HAP-1 (cell line): Measurements from ENCODE around the gene DNAJC5G.

Source experiments
- DNase-seq, 2 experiments: peaks; one replicate each; pipeline ENCODE4 v3.0.0-alpha.2; 2016 to 2020; ENCODE audit warnings: low spot score in 2 of 2
- H3K27me3 ChIP-seq: fragments of 250-450 bp; sonication (Bioruptor Pico); 2 replicates; pipeline ENCODE4 v1.5.1; 2020; ENCODE audit warnings: low read depth, mild to moderate bottlenecking, moderate library complexity
- H3K36me3 ChIP-seq: fragments of 250-450 bp; sonication (Bioruptor Pico); replicated peaks from 2 replicates; pipeline ENCODE4 v1.5.1; 2020; ENCODE audit warnings: mild to moderate bottlenecking
- H3K4me1 ChIP-seq: fragments of 250-450 bp; sonication (Bioruptor Pico); 2 replicates; pipeline ENCODE4 v1.5.1; 2020; ENCODE audit warnings: mild to moderate bottlenecking
- H3K4me3 ChIP-seq: fragments of 250-450 bp; sonication (Bioruptor Pico); 2 replicates; pipeline ENCODE4 v1.5.1; 2020; ENCODE audit warnings: mild to moderate bottlenecking, moderate library complexity
- H3K9me3 ChIP-seq: fragments of 250-450 bp; sonication (Bioruptor Pico); 2 replicates; pipeline ENCODE4 v1.5.1; 2020; ENCODE audit warnings: mild to moderate bottlenecking, moderate library complexity
- in situ Hi-C: fragments of 300-500 bp; cut with MboI; formaldehyde crosslinking; loops from 3 replicates; pipeline ENCODE4 v1.14.3; 2020; ENCODE audit warnings: low sequenced_read_pairs, inconsistent platforms, mixed read lengths

Gene DNAJC5G

DNA sequence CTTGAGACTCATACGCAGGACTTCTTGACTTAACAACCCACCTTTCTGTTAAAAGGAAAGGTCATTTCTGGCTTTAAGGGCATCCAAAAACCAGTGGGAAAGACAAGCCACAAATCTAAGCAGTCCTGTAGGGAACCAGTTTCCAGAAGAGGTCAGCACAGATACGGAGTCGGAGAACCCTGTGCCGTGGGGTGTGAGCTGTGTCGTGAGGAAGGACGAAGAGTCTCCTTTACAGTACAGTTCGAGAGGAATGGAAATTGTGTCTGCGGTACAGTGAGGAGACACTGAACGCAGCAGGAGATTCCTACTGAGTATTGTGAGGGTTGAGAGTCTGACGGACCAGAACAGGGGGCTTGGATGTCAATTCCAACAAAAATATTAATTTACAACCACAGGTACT, 30.1 kb upstream of the DNAJC5G start:
- DNase-seq, result no peak
- H3K36me3 ChIP-seq, result peaks cover 46% of the 10 kb centered on the region
- H3K4me1 ChIP-seq, result no peaks in the 10 kb centered on the region
- no peak overlapping the region for H3K4me3 ChIP-seq
- no peaks in the 10 kb centered on the region for H3K27me3 ChIP-seq
- H3K9me3 ChIP-seq, result no peaks in the 10 kb centered on the region; the same call in 1 of the 2 replicates
- in situ Hi-C loops, result no loop called here

DNA sequence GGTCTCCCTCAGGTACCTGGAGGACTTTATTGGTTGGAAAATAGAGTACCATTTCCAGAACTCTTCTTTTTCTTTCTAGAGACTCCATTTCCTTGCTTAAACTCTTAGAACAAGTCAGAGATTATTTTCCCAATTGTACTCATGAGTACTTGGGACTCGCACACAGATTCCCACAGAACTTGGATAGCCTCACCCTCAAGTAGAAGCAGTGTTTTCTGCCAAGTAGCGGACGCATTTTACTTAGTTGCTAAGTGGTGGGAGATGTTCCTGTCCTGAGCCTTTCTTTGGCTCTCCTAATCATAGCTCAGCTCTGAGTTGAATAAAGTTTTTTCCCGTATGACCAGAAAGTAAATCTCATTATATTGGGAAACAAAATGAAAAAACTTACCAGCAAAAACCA, 29.6 kb upstream of the DNAJC5G start:
- no peak for DNase-seq
- in situ Hi-C loops, result no loop called here
- H3K4me3 ChIP-seq, result no peak overlapping the region
- H3K36me3 ChIP-seq, result peaks cover 41% of the 10 kb centered on the region
- no peaks in the 10 kb centered on the region for H3K27me3 ChIP-seq
- H3K4me1 ChIP-seq, result peaks cover 4% of the 10 kb centered on the region
- H3K9me3 ChIP-seq, result no peaks in the 10 kb centered on the region; the same call in 1 of the 2 replicates

DNA sequence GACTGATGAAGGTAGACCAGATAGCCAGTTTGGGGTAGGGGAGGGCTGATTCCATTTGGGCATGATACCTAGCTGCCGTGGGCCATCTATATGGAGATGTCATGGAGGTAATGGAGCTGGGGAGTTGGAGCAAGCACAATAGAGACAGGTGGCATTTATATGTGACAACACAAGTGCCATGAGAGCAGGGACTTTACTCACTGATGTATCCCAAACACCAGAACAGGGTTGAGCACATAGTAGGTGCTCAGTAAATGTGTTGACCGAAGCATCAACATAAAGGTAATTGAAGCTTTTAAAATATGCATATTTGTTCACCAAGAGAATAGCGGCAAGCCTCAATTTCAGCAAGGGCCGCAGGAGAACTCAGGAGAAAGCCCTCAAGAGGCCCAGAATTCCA, 27.3 kb upstream of the DNAJC5G start:
- in situ Hi-C loops, result no loop called here
- Histone ChIP-seq H3K36me3 (peaks cover 19% of the 10 kb centered on the region), H3K4me1 (peaks cover 4% of the 10 kb centered on the region)

DNA sequence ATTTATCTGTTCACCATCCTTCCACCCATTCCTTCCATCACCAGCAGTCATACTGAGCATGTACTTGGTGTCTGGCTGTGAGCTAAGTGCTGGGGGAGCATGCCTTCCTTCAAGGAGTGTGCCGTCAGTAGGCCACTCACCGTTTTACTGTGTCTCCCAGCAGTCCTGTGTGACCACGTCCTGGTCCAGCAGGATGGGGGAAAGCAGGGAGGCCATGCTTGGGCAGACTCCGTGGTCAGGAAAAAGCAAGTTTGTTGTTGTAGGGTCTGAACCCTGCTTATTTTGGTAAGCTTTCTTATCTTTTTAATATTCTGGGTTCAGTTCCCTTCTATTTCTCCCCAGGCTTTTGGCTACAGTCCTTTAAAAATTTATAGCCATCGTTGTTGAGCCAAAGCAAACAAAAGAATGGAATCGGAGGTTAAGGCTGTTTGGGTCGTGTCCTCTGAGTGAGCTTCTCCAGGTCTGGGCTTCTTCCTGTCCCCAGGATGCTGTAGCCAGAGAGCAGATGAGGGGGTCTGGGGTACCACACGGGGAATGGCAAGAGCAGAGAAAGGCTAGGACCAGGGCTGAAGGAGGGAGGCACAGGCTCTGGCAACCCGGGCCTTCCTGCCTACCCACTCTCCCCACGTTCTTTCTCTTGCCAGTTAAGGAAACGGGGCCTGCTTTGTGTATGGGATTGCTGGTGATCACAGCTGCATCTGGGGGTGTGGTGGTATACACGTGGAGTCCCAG, 25.9 kb upstream of the DNAJC5G start:
- in situ Hi-C loops, result no loop called here
- H3K4me1 ChIP-seq, result peaks cover 4% of the 10 kb centered on the region
- peaks cover 10% of the 10 kb centered on the region for H3K36me3 ChIP-seq
- no peak for DNase-seq
- H3K27me3 ChIP-seq, result no peaks in the 10 kb centered on the region
- no peak overlapping the region for H3K4me3 ChIP-seq
- H3K9me3 ChIP-seq, result no peaks in the 10 kb centered on the region; the same call in 1 of the 2 replicates

More for the DNA sequence above, 27.3 kb upstream of the DNAJC5G start:
- Histone ChIP-seq H3K4me3 (no peak overlapping the region), H3K9me3 (no peaks in the 10 kb centered on the region; the same call in 1 of the 2 replicates), H3K27me3 (no peaks in the 10 kb centered on the region)
- DNase-seq, result no peak

DNA sequence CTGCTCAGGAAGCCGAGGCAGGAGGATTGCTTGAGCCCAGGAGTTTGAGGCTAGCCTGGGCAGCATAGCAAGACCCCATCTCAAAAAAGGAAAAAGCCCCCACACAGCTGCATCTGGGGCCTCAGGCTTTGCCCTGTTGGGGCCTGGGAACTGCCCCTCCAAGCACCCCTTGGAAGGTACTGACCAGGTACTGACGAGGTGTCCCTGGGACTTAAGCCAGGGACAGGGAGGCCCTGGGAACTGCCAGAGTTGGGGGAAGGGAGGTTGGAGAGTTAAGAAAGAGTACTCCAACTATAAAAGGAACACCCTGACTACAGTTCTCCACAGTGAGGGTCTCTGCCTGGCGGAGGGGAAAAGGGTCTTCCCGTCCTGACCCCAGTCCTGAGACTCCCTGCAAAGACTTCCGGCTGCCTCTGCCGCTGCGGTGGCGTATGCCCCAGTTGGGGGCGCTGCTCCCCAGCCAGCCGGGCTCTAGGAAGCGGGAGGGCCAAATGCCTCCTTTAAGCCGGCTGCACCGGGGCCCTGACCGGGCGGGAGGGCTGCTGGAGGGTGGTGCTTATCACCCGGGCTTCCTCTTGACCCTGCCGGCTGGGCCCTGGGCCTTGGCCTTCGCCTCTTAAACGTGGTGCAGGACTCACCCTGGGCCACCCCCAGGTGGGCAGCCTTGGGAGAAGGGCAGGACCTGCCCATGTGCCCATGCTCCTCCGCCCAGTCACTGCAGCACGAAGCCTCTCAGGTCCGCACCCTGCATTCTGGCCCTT, 25.2 kb upstream of the DNAJC5G start:
- peak; percentile 61 to 90 for DNase-seq
- peaks cover 11% of the 10 kb centered on the region for H3K36me3 ChIP-seq
- in situ Hi-C loops, result no loop called here
- no peaks in the 10 kb centered on the region for H3K27me3 ChIP-seq
- H3K9me3 ChIP-seq, result no peaks in the 10 kb centered on the region; the same call in 1 of the 2 replicates
- no peak overlapping the region for H3K4me3 ChIP-seq
- H3K4me1 ChIP-seq, result peaks cover 4% of the 10 kb centered on the region

DNA sequence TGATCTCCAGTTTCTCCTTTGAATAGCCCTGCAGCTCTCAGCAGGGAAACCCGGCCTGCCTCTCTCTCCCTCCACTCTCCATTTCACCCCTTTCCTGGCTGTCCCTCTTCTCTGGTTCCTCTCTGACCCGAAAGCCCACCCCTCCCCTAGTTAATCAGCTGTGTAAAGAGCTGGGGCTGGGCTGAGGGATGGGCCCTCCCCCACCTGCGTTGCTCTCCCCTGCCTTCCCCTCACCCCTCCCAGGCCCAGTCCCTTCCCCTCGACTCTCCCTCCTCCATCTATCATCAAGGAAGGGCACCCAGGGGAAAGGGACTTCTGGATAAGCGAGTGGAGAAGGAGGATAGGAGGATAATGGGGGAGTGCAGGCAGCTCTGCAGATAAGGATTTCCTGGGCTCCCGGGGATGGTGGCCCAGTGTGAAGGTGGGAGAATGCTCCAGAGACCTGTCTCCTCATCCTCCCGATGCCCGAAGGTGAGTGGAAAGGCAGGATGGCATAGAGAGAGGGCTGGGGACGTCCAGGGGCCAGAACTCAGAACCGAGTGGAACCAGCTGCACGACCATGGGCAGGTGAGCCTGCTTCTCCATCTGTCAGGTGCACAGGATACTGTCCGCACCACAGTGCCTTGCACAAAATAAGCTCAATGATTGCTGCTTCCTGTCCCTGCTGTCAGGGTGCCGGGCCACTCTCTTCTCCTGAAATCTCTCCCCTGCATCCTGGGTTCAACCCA, 24.4 kb upstream of the DNAJC5G start:
- in situ Hi-C loops, result no loop called here
- no peak for DNase-seq
- Histone ChIP-seq H3K9me3 (no peaks in the 10 kb centered on the region; the same call in 1 of the 2 replicates), H3K4me3 (no peak overlapping the region), H3K36me3 (peaks cover 18% of the 10 kb centered on the region), H3K27me3 (no peaks in the 10 kb centered on the region), H3K4me1 (peaks cover 4% of the 10 kb centered on the region)

DNA sequence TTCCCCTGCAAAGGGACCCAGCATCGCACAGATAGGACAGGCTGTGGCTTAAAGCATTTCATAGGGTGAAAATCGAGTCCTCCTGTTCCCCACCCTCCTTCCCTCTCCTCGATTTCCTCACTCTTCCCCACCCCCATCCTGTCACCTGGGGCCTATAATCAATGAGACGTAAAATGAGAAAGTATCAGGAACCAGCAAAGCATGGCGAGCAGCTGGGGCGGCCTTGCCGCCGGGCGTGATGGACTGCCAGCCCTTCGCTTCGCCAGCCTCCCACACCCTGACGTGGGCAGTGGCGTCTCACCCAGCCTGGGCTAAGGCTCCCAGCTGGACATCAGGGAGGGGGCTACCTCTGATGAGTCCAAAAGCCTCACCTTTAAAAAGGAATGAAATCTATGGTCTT, 23.5 kb upstream of the DNAJC5G start:
- Histone ChIP-seq H3K27me3 (no peaks in the 10 kb centered on the region), H3K9me3 (no peaks in the 10 kb centered on the region), H3K4me3 (no peak overlapping the region), H3K4me1 (peaks cover 4% of the 10 kb centered on the region), H3K36me3 (peaks cover 27% of the 10 kb centered on the region)
- in situ Hi-C loops, result no loop called here
- no peak for DNase-seq

DNA sequence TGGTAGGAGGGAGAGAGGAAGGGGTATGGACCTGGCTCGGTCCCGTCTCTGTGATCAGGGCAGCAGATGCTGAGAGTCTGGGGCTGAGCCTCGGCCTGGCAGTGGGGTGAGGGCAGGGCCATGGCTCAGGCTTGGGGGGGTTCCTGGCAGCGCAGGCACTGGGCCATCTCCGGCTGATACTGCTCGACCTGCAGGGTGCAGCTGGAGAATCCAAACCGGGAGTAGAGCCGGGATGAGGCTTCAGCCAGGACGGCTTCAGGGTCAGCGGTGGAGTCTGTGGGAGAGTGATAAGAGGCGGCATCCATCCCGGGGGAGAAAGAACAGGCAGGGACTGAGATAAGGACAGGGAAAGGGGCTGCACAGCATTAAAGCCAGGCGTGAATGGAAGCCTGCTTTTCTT, 20.0 kb upstream of the DNAJC5G start:
- Histone ChIP-seq H3K4me3 (no peak overlapping the region), H3K9me3 (no peaks in the 10 kb centered on the region), H3K4me1 (peaks cover 4% of the 10 kb centered on the region), H3K27me3 (no peaks in the 10 kb centered on the region), H3K36me3 (peaks cover 40% of the 10 kb centered on the region)
- in situ Hi-C loops, result no loop called here
- no peak for DNase-seq

DNA sequence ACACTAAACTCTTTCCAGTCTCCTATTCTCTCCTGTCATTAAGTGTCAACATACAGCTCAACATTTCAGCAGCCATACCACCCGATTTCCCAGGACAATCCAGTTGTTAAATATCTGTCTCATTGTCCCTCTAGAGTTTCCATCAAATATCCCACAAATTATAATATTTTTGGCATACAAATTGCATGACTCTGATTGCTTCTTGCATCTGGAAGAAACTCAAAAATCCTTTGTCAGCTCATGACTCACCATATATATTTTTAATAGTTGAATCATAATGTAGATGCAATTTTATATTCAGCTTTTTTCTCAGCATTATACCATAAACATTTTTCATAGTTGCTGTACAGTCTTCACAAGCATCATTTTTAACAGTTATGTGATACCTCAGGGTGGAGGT, 19.6 kb upstream of the DNAJC5G start:
- peaks cover 40% of the 10 kb centered on the region for H3K36me3 ChIP-seq
- in situ Hi-C loops, result no loop called here

DNA sequence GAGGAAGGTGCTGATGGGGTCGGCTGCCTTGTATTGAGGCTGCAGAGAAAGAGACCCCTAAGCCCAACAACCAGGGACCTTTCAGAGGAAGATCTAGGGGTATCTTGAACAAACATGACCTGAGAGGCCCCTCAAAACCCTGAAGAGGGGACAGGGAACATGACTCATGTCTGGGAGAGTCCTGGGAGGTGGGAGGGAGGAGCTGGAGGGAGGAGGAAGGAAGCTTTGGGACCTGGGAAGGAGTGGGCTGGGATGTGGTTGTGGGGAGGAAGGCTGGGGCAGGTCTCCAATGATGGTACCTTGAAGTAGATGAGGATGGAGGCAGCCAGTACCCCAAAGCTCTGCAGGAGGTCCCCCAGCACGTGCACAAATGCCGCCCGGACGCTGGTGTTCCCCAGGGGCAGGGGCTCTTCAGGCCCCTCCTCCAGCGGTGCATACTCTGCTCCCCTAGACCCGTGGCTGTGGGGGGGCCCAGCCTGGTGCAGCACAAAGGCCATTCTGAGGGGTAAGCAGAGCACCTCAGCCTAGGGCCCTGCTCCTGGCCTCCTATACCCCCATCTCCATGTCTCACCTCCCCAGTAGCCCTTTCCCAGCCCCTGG, 18.3 kb upstream of the DNAJC5G start:
- Histone ChIP-seq H3K9me3 (no peaks in the 10 kb centered on the region), H3K4me3 (no peak overlapping the region), H3K36me3 (peaks cover 43% of the 10 kb centered on the region), H3K4me1 (peaks cover 7% of the 10 kb centered on the region; the same call in 1 of the 2 replicates), H3K27me3 (no peaks in the 10 kb centered on the region)
- no peak for DNase-seq
- in situ Hi-C loops, result no loop called here

More for the DNA sequence above, 19.6 kb upstream of the DNAJC5G start:
- H3K4me3 ChIP-seq, result no peak overlapping the region
- H3K9me3 ChIP-seq, result no peaks in the 10 kb centered on the region
- no peaks in the 10 kb centered on the region for H3K27me3 ChIP-seq
- H3K4me1 ChIP-seq, result no peaks in the 10 kb centered on the region; the same call in 1 of the 2 replicates
- no peak for DNase-seq

DNA sequence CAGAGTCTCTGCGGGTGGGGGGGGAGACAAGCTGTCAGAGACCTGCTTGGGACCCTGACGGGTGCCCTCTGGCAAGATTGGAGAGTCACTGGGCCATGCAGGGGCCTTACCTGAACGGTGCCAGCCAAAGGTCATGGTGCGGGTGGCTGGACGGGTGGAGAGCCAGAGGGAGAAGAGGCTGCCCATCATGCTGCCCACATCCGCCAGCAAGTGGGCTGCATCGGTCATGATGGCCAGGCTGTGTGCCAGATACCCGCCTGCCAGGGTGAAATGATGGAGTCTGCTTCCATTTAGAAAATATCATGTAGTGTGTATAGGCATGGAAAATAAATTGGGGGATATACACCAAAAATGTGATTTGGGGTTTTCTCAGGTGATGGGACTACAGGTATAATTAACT, 17.2 kb upstream of the DNAJC5G start:
- H3K4me1 ChIP-seq, result peaks cover 7% of the 10 kb centered on the region; the same call in 1 of the 2 replicates
- no peaks in the 10 kb centered on the region for H3K9me3 ChIP-seq
- H3K36me3 ChIP-seq, result peaks cover 43% of the 10 kb centered on the region
- no peaks in the 10 kb centered on the region for H3K27me3 ChIP-seq
- no peak for DNase-seq
- H3K4me3 ChIP-seq, result no peak overlapping the region
- in situ Hi-C loops, result no loop called here

DNA sequence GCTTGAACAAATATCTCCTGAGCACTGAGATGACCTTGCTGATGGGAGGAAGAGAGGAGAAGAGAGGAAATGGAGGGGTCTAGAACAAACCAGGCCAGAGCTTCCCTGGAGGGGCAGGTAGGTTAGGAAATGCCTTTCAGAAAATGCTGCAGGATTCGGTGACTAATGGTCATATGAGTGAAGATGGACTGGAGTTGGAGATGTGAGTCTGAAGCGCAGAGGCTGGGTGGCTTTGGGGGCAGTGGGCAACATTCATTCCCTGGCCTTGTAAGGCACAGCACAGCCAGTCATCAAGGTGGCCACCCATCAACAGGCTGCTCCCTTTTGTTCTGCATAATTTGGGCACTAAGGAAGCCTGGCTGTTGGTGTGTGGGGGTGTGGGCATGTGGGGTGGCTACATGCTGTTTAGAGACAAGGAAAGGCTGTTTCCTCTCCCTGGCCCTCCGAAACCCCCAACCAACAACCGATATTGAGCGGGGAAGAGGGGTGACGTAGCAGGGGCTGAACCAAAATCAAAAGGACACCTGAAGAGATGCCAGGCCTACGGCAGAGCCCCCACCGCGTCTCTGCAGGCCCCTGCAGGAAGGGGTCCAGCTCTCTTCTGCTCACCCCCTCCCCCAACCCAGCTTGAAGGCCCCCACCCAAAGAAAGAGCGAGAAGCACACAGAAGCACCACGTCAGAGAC, 13.8 kb upstream of the DNAJC5G start:
- H3K4me3 ChIP-seq, result peak overlapping the region; percentile 93
- no peak for DNase-seq
- in situ Hi-C loops, result no loop called here
- no peaks in the 10 kb centered on the region for H3K9me3 ChIP-seq
- peaks cover 31% of the 10 kb centered on the region for H3K4me1 ChIP-seq
- no peaks in the 10 kb centered on the region for H3K27me3 ChIP-seq
- peaks cover 23% of the 10 kb centered on the region for H3K36me3 ChIP-seq

DNA sequence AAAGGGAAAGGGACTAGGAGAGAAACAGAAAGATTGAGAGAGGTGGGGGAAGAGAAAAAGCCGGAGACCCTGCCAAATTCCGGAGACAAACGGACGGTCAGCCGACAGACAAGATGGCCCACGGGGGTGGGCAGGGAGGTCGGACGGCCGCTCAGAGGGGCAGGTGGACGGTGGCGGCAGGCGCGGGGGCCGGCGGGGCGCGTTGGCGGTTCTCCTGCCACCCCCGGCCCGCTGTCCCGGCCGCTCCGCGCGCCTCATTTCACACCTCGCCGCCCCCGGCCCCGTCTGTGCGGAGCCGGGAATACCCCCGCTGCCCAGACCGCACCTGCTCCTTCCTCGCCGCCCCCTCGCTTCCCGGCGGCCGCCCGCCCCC, 13.3 kb upstream of the DNAJC5G start:
- peaks cover 31% of the 10 kb centered on the region for H3K4me1 ChIP-seq
- peaks cover 18% of the 10 kb centered on the region for H3K36me3 ChIP-seq
- H3K9me3 ChIP-seq, result no peaks in the 10 kb centered on the region
- H3K4me3 ChIP-seq, result peak overlapping the region; percentile 93
- in situ Hi-C loops, result no loop called here
- DNase-seq, result no peak
- H3K27me3 ChIP-seq, result no peaks in the 10 kb centered on the region
